HG02943 (cell line): ENCODE results near the gene ANKRD13B.

Experiments
- ATAC-seq: cut with Tn5 transposase; IDR thresholded peaks from one replicate; pipeline ENCODE4 v1.9.1; 2021; ENCODE audit warnings: mild to moderate bottlenecking, low read depth, moderate library complexity; ENCODE audit not compliant: unreplicated experiment

The ANKRD13B gene

GRCh38 chr17:29579866-29580771 lies 12.8 kb upstream of the ANKRD13B start:
- ATAC-seq: no peak

DNA sequence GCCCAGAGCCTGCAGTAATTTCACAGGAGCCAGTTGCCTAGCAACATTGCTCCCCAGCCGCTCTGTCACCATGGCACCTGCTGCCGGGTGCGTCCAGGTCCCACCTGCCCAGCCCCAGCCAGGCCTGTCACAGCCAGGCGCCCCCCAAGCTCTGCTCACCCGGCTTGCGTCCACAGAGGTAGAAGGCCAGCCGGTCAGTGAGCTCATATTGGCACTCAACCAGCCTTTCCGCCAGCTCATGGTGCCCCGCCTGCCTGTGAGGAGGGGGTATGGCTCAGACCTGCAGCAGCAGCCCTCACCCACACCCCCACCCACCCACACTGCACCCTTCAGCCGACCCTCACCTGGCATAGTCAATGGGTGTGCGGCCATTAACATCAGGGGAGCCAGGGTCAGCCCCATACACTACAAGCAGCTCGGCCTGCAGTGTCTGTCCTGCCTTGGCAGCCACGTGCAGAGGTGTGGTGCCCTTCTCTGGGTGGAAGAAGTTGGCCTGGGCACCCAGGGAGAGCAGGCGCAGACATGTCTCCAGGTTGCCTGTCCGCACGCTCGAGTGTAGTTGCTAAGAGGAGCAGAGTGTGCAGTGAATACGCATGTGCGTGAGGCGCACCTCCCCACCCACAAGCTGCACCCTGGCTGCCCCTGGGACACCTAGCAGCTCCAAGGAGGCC lies 11.2 kb upstream of the ANKRD13B start:
- no peak for ATAC-seq

DNA sequence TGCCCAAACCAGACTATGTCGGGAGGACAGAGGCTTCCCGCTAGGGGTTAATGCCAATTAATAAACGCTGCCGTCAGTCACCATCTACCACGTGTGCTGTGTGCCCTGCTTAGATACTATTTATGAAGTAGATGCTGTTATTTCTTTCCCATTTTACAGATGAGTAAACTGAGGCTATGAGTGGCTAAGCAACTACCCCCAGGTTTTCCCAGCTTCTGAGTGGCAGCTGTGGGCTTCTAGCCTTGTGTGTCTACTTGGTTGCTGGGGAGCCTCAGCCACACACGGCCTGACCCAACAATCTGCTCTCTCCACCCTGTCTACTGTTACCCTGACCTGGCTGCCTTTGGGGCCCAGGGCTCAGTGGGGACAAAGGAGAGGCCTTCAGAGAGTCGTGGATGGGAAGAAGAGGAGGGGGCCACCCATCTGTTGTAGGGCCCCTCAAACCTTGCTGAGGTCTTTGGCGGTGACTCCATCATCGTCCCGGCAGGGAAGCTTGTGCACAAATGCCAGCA lies 10.6 kb upstream of the ANKRD13B start:
- ATAC-seq: no peak

DNA sequence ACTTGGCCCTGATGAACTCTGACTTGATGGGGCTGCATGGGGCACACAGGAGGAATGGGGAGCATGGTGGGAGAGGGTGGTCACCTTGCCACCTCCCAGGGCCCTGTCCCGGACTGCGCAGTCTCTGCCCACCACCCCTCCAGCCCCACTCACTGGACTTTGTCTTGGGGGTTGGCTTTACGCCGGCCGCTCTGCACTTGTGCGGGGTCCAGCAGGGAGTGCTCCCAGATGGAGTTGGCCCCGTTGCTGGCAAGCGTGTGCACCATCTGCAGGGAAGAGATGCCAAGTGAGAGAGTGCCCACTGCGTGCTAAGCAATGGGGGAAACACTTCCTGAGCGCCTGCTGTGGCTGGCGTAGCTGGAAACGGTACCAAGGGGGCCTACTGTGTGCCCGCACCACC lies 10.2 kb upstream of the ANKRD13B start:
- ATAC-seq: no peak

DNA sequence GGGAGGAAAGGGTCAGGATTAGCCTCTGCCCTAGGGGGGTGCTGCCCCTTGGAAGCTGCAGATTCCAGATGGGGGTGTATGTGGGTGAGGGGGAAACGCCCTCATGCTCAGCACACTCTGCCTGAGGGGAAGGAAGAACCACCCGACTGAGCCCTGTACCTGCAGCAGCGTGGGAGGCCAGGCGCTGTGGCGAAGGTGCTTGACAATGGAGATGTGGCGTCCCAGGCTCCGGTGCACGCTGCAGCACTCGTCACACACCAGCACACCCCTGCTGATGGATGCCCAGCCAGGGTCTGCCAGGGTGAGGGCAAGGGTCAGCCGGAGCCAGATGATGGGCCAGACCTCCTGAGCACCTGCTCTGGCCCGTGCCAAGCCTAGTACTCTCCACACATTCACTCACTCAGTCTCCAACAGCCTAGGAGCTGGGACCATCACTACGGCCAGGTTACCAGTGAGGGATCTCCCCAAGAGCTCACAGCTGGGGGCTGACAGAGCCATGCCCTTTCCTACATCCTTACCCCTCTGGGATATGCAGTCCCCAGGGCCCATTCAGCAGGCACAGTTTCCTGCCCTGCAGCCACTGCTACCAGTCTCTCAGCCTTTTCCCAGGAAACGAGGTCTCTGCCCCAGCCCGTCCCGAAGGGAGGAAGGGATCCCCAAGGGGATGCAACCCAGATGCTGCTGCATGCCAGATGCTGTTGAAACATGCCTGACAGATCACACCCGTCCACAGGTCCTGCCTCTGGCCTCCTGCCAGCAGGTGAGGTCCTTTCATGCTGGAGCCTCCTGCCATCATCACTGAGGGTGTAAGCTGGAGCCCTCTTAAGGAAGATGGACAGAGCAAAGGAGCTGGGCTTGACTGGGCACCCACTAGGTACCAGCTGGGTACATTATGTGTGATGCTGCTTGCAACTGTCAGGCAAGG lies 9.3 kb upstream of the ANKRD13B start:
- no peak for ATAC-seq

GRCh38 chr17:29584452-29585079 lies 8.4 kb upstream of the ANKRD13B start:
- ATAC-seq: no peak

- no peak for ATAC-seq
Measured at GRCh38 chr17:29585080-29585751, 7.7 kb upstream of the ANKRD13B start.

- no peak for ATAC-seq
Measured at GRCh38 chr17:29586676-29587469, 6.1 kb upstream of the ANKRD13B start.

- ATAC-seq: no peak
Measured at GRCh38 chr17:29587591-29587990, 5.3 kb upstream of the ANKRD13B start.

- ATAC-seq: no peak
Measured at GRCh38 chr17:29588017-29588561, 4.8 kb upstream of the ANKRD13B start.

GRCh38 chr17:29588562-29589411 lies 4.1 kb upstream of the ANKRD13B start:
- peak; percentile 20 for ATAC-seq

- ATAC-seq: peak; percentile 38
Measured at GRCh38 chr17:29589524-29590410, 3.2 kb upstream of the ANKRD13B start, which contains the start of gene GIT1. GIT1 (minus strand) TSS chr17:29589648; CDS start chr17:29589378, 270 bp downstream.

GRCh38 chr17:29590411-29591145 lies 2.4 kb upstream of the ANKRD13B start:
- ATAC-seq: no peak

- ATAC-seq: no peak
Measured at GRCh38 chr17:29591146-29591736, 1.7 kb upstream of the ANKRD13B start.
